HG03342 (cell line): ENCODE data around the gene CARF.
"Not testable (repeated sequence)": the region's sequence is repeated elsewhere in the genome, so short reads cannot be mapped to it uniquely, and the experiment has no call there.

Source experiments
- ATAC-seq: cut with Tn5 transposase; IDR thresholded peaks from one replicate; pipeline ENCODE4 v1.9.1; 2021; ENCODE audit warnings: mild to moderate bottlenecking, moderate library complexity; ENCODE audit not compliant: unreplicated experiment

Gene CARF

DNA sequence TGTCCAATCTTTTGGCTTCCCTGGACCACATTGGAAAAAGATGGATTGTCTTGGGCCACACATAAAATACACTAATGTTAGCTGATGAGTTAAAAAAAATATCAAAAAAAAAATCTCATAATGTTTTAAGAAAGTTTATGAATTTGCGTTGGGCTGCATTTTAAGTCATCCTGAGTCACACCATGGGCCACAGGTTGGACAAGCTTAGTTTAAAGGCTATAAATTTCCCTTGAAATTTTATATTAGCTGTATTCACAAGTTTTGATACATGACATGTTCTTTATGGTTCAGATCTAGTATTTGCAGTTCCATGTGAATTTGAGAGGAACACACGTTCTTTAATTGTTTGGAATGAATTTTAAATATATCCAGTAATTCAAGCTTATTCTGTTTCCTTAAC, 21.9 kb downstream of the CARF start:
- no peak for ATAC-seq

DNA sequence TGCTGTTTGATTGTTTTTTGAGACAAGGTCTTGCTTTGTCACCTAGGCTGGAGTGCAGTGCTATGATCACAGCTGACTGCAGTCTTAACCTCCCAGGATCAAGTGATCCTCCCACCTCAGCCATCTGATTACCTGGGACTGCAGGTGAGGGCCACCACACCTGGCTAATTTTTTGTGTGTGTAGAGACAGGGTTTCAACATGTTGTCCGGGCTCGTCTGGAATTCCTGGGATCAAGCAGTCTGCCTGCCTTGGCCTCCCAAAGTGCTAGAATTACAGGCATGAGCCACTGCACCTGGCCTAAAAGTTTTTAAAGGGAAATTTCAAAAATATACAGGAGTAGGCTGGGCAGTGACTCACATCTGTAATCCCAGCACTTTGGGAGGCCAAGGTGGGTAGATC, 22.4 kb downstream of the CARF start:
- no peak for ATAC-seq

DNA sequence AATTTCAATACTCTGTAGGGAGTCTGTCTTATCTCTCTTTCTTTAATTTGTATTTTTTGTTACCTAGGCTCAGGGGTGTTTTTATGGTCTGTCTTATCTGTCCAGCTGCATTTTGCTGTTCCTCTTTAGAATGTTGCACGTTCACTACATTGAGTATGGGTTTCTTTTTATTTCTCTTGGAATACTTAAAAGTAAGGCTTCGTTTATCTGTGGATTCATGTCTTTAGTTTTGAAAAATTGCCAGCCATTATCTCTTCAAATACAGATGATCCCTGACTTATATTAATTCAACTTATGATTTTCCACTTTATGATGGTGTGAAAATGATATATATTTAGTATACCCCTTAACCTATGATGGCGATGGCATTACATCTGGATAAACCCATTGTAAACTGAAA, 26.9 kb downstream of the CARF start:
- no peak for ATAC-seq

- ATAC-seq: no peak
Measured at GRCh38 chr2:202941771-202942170, 29.7 kb downstream of the CARF start.

GRCh38 chr2:202944408-202944807, 32.3 kb downstream of the CARF start:
- no peak for ATAC-seq

GRCh38 chr2:202944816-202945215, 32.7 kb downstream of the CARF start:
- ATAC-seq: no peak

- no peak for ATAC-seq
Measured at GRCh38 chr2:202945497-202945896, 33.4 kb downstream of the CARF start.

- not testable (repeated sequence) for ATAC-seq
Measured at GRCh38 chr2:202949333-202949732, 37.3 kb downstream of the CARF start.

- ATAC-seq: no peak
Measured at GRCh38 chr2:202950592-202950991, 38.5 kb downstream of the CARF start.

GRCh38 chr2:202960524-202960923, 48.4 kb downstream of the CARF start:
- ATAC-seq: no peak

DNA sequence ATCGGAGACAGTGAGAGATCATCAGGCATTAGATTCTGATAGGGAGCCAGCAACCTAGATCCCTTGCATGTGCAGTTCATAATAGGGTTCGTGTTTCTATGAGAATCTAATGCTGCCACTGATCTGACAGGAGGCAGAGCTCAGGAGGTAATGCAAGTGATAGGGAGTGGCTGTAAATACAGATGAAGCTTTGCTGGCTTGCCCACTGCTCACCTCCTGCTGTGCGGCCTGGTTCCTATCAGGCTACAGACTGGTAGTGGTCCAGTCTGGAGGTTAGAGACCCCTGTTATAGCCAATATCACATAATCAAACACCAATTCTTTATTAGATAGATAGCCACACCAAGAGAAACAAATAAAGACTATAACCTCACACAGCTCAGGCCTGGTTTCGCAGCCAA, 51.6 kb downstream of the CARF start:
- ATAC-seq: no peak

GRCh38 chr2:202965810-202966460, 53.9 kb downstream of the CARF start:
- peak; percentile 55 for ATAC-seq

DNA sequence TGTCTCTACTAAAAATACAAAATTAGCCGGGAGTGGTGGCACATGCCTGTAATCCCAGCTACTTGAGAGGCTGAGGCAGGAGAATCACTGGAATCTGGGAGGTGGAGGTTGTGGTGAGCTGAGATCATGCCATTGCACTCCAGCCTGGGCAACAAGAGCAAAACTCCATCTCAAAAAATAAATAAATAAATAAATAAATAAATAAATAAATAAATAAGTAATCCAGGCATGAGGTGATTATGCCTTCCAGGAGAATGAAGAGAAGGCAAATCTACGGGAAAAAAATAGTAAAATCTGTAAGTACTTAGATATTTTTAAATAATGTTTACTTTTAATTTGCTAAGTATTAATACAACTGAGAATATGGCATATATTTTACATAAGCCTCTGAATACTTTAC, 57.3 kb downstream of the CARF start:
- not testable (repeated sequence) for ATAC-seq

DNA sequence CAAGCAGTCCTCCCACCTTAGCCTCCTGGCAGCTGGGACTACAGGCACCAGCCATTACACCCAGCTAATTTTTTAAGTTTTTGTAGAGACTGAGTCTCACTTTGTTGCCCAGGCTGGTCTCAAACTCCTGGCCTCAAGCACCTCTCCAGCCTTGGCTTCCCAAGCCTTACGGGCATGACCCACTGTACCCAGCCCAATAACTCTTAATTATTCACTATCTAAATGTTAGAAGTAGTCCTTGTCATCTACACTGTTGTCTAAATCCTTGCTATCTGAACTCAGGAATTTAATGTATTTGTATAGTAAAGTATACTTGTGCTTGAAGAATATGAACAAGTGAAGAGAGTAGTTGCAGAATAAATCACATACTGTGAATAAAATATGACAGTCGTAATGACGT, 64.7 kb downstream of the CARF start:
- ATAC-seq: no peak

DNA sequence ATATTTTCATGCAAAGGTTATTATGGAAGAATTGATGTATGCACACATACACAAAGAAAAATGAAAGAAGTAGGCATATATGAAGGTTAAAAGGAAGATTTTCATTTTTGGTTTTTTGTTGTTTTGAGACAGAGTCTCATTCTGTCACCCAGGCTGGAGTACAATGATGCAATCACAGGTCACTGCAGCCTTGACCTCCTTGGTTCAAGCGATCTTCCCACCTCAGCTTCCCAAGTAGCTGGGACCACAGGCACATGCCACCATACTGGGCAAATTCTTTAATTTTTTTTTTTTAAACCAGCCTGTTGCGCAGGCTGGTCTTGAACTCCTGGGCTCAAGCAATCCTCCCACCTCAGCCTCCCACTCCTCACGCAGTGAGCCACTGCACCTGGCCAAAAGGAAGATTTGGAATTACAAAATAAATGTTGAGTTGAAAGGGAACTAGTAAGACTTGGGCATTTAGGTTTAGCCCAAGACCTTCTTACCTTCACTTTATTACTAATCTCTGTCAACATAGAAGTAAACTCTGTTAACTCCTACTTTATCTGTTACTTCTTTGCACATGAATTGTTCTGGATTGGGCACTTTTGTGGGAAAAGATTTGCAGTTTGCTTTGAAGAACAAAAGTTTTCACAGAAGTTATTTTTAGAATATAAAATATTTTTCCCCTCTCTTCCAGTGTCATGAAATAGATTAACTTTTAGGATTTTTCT, 70.9 kb downstream of the CARF start:
- ATAC-seq: no peak

DNA sequence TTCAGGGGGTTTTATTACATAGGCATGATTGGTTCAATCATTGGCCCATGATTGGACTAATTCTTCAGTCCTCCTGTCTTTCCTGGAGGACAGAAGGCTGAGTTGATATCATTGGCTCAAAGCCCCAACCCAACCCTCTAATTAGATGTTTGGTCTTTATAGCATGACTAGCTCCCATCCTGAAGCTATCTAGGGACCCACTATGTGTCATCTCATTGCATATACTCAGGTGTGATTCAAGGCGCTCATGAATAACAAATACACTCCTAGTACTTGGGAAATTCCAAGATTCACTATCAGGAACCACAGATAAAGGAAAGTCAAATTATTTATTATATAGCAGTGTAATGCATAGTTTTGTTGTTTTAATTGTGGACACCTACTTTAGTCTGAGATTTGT, 77.7 kb downstream of the CARF start:
- no peak for ATAC-seq

- ATAC-seq: no peak
Measured at GRCh38 chr2:202990501-202990900, 78.4 kb downstream of the CARF start.

- ATAC-seq: not testable (repeated sequence)
Measured at GRCh38 chr2:202997113-202997512, 85.0 kb downstream of the CARF start.

GRCh38 chr2:203002054-203002821, 90.2 kb downstream of the CARF start:
- no peak for ATAC-seq

- no peak for ATAC-seq
Measured at GRCh38 chr2:203003716-203004115, 91.6 kb downstream of the CARF start.

DNA sequence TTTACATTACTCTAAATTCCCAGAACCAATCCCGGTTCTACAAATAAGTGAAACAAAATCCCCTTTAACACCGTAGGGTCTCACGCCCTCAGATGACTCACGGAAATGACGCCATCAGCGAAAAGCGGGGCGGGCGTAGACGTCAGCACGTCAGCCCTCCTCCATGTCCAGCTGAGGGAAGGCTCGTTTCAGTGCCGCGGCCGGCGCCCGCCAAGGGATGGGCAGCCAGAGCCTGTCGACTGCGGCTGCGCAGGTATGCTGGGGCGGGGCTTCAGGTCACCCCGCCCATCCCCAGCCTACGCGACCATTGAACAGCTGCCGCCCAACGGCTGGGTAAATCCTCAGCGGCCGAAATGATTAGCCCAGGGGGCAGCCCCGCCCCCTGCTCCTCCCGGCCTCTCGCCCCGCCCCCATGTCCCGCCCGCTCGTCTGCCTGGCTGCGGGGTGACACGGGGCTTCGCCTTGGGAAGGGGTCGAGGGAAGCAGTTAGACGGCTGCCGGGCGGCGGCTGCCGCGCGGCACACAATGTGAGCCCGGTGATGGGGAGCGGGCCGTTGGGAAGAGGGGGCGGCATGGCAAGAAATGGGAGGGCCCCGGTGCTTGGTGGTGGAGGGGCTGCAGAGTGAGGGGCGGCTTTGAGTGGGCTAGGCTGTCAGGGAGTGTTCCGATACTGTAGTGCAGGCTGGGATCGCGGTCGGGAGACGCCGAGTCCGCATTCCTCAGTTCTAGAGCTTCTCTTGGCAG, 102.6 kb downstream of the CARF start, which contains the start of gene NBEAL1:
Gene NBEAL1, plus strand, starts transcription at position 420 of the 744 bp plus-strand sequence. CDS start 1,510 bp downstream, outside the sequence.
- ATAC-seq: peak; percentile 96
